GM18907 (cell line): ENCODE measurements around the gene STAT3.

ENCODE experiments used
- ATAC-seq: cut with Tn5 transposase; IDR thresholded peaks from one replicate; pipeline ENCODE4 v1.9.1; 2021; ENCODE audit warnings: mild to moderate bottlenecking, moderate library complexity; ENCODE audit not compliant: unreplicated experiment

Gene STAT3

GRCh38 chr17:42282478-42283080, 105.7 kb downstream of the STAT3 start:
- ATAC-seq = no peak

GRCh38 chr17:42281571-42282096, 106.6 kb downstream of the STAT3 start:
- ATAC-seq = no peak

- ATAC-seq = no peak
These were observed 108.2 kb downstream of the STAT3 start for GRCh38 chr17:42279776-42280630.

GRCh38 chr17:42277342-42277712, 110.9 kb downstream of the STAT3 start:
- ATAC-seq = no peak

- ATAC-seq = peak; percentile 32
These were observed 111.5 kb downstream of the STAT3 start for GRCh38 chr17:42276609-42277341.

DNA sequence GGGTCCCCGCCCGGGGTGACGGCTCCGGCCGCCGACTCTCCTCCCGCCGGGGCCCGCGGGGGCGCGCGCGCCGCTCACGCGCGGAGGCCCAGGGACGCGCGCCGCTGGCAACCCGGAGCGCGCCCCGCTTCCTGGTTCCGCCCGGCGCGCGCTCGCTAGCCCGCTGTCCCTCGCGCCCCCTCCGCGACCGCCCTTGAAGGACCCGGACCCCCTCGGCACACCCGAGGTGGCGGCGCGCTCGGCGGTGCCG, 112.0 kb downstream of the STAT3 start, which contains the start of gene STAT5B:
Gene STAT5B, minus strand, starts transcription at position 33 of the 250 bp plus-strand sequence. CDS start 44,264 bp downstream, outside the sequence.
- ATAC-seq = peak; percentile 62

- peak; percentile 45 for ATAC-seq
These were observed 112.5 kb downstream of the STAT3 start for GRCh38 chr17:42275527-42276358.

DNA sequence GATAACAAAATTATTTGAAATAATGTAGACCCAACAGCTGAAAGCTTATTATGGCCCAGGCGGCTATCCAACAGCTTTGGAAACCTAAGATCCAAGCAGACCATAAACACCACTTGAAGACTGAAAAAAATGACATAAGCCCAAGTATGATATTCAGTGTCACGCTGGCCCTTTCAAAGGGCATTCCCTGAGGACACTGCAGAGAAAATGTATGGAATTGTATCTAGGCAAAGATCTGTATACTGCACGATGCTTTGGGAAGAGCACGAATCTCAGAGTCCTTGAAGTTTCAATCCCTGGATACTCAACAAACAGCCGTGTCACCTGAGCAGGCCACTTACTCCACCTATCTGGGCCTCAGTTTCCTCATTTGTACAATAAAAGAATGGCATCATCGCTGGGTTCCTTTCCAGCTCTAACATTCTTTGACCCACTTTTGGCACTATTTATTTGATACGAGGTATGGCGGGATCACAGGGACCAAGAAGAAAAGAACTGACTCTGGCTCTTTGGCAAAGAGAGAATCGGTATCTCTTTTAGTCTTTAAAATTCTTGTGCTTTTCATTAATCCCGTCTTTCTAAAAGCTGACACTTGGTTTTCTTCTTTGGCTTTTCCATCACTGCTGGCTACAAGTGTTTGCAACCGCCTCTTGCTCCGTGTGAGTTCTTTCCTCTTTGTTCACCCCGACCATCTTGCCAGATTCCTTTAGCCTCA, 113.3 kb downstream of the STAT3 start:
- no peak for ATAC-seq

- no peak for ATAC-seq
These were observed 114.0 kb downstream of the STAT3 start for GRCh38 chr17:42274253-42274542.

DNA sequence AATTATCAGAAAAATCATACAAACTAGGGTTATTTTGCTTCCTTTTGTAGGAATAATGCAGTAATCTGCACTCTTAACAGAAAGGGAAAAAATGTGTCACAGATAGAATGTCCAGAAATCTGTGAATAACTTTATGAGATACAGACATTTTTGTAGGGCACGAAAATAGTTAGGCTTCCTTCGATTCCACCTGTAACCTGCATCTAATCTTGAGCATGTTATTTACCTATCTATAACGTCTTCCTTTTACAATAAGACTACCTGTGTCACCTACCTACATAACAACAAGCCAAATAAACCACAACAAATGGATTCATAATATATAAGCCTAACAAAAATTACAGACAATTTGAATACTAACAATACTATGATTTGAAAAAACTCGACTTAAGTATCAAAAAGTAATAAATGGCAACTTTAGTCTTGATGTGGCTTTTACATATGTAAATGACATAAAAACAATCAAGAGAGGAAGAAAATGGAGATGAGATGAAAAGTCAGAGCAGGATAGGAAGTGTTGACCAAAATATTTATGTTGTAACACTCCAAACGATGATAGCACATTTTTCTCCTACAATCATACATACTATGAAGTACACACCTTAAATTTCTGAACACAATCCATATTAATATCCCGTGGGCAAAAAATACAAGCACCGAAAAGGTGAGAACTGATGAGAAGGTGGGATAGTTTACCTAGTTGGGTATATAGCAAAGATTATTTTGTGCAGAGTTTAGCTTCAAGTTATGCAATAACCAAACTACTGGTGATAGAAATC, 114.6 kb downstream of the STAT3 start:
- no peak for ATAC-seq

GRCh38 chr17:42272162-42272907, 115.9 kb downstream of the STAT3 start:
- ATAC-seq = no peak

- no peak for ATAC-seq
These were observed 116.5 kb downstream of the STAT3 start for GRCh38 chr17:42271779-42272035.

DNA sequence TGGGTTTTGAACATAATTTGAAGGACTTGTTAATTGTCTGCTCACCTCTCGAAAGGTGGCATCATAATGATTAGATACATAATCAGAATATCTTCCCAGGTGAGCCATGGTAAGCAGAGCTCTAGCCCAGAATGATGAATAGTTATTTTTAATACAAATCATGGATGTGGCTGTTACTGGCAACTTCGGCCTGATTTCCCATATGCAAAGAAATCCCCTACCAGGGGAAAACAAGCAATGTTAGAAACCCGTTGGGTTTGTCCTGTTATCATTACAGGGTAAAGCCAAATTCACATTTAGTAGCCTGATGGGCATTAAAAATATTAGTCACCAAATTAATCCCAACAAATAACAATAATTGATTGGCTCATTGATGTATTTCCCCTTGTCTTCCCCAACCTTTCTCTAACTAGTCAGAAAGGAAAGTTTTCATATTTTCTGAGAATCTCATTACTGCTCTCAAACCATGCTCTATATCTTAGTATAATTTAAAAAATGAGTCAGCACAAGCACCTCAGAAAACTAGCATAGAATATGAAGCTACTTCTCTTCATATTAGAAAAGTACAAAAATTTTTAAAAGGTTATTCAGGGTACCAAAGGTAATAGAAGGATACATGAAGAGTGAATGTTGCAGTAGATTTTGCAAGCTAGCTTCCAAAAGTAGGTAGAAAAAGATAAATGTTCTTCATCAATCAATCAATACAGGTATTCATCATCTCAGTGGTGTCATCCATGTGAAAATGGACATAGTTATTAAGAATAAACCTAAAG, 117.0 kb downstream of the STAT3 start:
- ATAC-seq = no peak

DNA sequence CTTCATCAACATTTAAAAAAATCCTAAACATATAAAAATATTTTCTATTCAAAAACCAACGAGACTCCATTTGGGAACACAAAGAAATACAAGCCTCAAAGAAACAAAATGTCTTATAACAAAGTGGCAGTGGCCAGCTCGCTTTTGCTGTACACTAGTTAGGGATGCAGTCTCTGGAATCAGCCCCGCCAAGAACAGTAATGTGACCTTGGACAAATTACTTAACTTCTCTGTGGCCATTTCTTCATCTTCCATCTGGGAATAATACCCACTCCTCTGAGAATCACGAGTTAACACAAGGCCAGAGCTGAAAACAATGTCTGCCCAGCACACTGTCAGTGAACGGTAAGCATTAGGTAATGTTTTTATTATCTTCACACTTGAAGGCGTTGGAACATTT, 117.6 kb downstream of the STAT3 start:
- ATAC-seq = no peak

DNA sequence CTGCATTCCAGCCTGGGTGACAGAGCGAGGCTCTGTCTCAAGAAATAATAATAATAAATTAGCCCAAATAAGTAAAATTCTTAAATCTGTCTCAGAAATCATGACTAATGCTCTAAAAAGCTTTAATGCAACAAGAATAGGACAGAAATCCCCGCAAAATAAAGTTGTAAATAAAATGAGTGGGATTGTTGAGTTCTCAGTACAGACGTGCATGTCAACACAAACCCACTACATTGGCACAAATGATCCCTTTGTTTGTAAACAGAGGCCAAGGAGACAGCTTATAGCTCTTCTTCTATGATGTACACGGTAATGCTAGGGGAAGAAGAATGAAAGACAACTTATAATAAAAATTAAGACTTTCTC, 118.1 kb downstream of the STAT3 start:
- ATAC-seq = no peak

GRCh38 chr17:42268236-42268635, 120.0 kb downstream of the STAT3 start:
- ATAC-seq = no peak

DNA sequence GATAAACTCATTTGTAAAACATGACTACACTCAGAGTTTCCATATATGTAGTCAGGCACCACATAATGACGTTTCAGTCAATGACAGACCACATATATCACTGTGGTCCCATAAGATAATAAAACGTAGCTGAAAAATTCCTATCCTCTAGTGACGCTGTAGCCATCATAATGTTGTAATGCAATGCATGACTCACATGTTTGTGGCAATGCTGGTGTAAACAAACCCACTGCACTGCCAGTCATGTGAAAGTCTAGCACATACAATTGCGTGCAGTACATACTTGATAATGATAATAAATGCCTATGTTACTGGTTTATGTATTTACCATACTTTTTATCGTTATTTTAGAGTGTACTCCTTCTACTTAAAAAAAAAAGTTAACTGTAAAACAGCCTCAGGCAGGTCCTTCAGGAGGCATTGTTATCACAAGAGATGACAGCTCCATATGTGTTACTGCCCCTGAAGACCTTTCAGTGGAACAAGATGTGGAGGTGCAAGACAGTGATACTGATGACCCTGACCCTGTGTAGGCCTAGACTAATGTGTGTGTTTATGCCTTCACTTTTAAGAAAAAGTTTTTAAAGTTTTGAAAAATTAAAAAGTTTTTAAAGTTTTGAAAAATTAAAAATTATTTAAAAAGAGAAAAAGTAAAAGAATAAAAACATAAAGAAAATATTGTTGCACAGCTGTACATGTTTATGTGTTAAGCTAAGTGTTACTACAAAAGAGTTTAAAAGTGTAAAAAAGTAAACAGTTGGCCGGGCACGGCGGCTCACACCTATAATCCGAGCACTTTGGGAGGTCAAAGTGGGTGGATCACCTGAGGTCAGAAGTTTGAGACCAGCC, 121.1 kb downstream of the STAT3 start:
- no peak for ATAC-seq

DNA sequence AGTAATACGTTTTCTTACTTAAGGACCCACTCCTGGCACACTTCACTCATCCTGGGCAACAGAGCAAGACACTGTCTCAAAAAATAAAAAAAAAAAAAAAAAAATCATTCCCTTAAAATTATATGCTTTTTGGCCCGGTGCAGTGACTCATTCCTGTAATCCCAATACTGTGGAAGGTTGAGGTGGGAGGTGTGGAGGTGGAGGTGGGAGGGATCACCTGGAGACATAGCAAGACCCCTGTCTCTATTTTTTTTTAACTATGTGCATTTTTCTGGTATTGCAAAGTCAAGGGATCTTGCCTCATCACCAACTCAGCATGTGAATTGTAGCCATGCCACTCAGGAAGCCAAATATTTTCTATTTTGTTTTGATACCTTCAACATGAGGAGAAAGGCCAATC, 121.8 kb downstream of the STAT3 start:
- no peak for ATAC-seq
